Measurements from ENCODE around the gene SPG11. TPM values are rescaled to one million over a fixed set of nuclear protein-coding genes. Genes with fewer than 3 reads are reported as not detected.
"Not testable (repeated sequence)": the region's sequence is repeated elsewhere in the genome, so short reads cannot be mapped to it uniquely, and the experiment has no call there.

SPG11 gene
- total and polyA plus RNA-seq, 5 experiments from 2014 or later = 24.3 to 138 (median 30.9) TPM

- POLR2A ChIA-PET = interaction anchor here (0.7 to 20.6 kb wide), 5 partner anchors 20 to 79 kb away, joined by 3 to 1569 read pairs (median 3); partner anchors contain the start of genes B2M, PATL2 and TRIM69
- no peak for DNase-seq
- Mint-ChIP-seq H3K27me3 (no peaks in the 10 kb centered on the region), H3K36me3 (peaks cover 15 to 55% (median 15%) of the 10 kb centered on the region in 3 donors), H3K4me3 (no peak overlapping the region), H3K27ac (peak overlapping the region in 3 of 10 donors; percentile 24 to 73 (median 70)), H3K4me1 (peaks cover 19 to 48% (median 44%) of the 10 kb centered on the region in 4 donors), H3K9me3 (no peaks in the 10 kb centered on the region)
- no peak for ATAC-seq
Observed at GRCh38 chr15:44657378-44657777, 6.1 kb downstream of the SPG11 start.

DNA sequence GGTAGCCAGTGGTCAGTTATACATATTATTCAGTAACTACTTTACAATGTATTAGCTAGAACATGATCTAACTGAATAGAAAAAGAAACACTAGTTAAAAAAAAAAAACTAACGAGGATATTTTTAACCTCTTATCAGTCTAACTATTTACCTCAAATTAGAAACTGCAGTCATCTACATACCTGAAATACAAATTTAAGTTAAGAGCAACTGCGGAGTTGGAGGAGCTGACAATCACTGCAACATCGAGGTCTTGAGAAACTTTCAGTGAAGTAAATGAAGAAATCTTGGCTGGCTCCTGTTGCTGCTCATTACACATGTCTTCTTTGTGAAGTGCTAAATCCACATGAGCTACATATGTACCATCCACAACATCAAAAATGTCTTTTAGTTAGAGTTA lies 6.5 kb downstream of the SPG11 start:
- POLR2A ChIA-PET = interaction anchor here (0.6 to 20.6 kb wide), 7 partner anchors 10 to 79 kb away, joined by 3 to 1569 read pairs (median 3); partner anchors contain the start of genes B2M, PATL2 and TRIM69
- Mint-ChIP-seq H3K9me3 (no peaks in the 10 kb centered on the region), H3K4me1 (peaks cover 19 to 47% (median 45%) of the 10 kb centered on the region in 4 donors), H3K27me3 (no peaks in the 10 kb centered on the region), H3K27ac (peak overlapping the region in 4 of 10 donors; percentile 24 to 70 (median 30)), H3K4me3 (no peak overlapping the region), H3K36me3 (peaks cover 15 to 59% (median 16%) of the 10 kb centered on the region in 3 donors)
- ATAC-seq (no peak), DNase-seq (no peak)

GRCh38 chr15:44656298-44656697 lies 7.2 kb downstream of the SPG11 start:
- Mint-ChIP-seq H3K4me1 (peaks cover 18 to 49% (median 47%) of the 10 kb centered on the region in 4 donors), H3K27ac (peak overlapping the region in 9 of 10 donors; percentile 0 to 66 (median 26)), H3K4me3 (no peak overlapping the region)

DNA sequence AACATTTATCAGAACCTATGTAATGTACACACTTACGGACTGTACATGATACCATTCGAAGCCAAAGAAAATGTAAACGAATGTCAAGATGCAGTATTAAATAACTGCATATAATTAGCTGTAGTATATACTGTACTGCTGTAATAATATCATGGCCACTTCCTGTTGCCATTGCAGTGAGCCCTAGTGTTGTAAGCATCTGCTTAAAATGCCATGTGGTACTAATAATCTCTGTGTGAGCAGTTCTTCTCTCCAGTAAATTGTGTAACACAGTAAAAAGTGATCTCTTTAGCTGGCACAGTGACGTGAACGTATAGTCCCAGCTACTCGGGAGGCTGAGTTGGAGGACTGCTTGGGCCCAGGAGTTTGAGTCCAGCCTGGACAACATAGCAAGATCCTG lies 8.6 kb downstream of the SPG11 start:
- no peak for DNase-seq
- no peak for ATAC-seq
- Mint-ChIP-seq H3K36me3 (peaks cover 18 to 74% (median 31%) of the 10 kb centered on the region in 3 donors), H3K9me3 (no peaks in the 10 kb centered on the region), H3K27ac (peak overlapping the region in 2 of 10 donors; percentile 29 to 69), H3K4me3 (no peak overlapping the region), H3K4me1 (peaks cover 17 to 45% (median 44%) of the 10 kb centered on the region in 4 donors), H3K27me3 (no peaks in the 10 kb centered on the region)
- POLR2A ChIA-PET = interaction anchor here (0.6 kb wide), 1 partner anchor 94 kb away, joined by 5 read pairs; no protein-coding TSS in a partner anchor

More at GRCh38 chr15:44656298-44656697, 7.2 kb downstream of the SPG11 start:
- Mint-ChIP-seq H3K36me3 (peaks cover 15 to 65% (median 21%) of the 10 kb centered on the region in 3 donors), H3K27me3 (no peaks in the 10 kb centered on the region), H3K9me3 (no peaks in the 10 kb centered on the region)
- ATAC-seq (no peak), DNase-seq (no peak)
- POLR2A ChIA-PET = interaction anchor here (0.6 to 20.6 kb wide), 5 partner anchors 11 to 80 kb away, joined by 3 to 1569 read pairs (median 3); partner anchors contain the start of genes B2M, PATL2 and TRIM69

DNA sequence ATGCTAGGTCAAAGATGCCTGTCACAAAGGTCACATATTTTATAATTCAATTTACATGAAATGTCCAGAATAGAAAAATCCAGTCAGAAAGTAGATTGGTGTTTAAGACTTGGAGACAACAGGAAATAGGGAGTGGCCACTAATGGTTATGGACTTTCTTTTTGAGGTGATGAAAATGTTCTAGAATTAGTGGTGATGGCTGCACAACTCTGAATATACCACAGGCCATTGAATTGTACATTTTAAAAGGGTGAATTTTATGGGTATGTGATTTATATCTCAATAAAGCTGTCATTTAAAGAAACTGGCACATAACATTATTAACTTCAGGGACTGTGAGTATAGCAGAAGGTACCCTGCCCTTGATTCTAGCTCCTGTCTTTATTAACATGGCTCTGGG lies 15.8 kb downstream of the SPG11 start:
- DNase-seq = no peak
- Mint-ChIP-seq H3K36me3 (peaks cover 12 to 82% (median 57%) of the 10 kb centered on the region in 3 donors), H3K4me3 (no peak overlapping the region), H3K9me3 (peaks cover 0 to 11% (median 0%) of the 10 kb centered on the region in 9 donors), H3K27me3 (no peaks in the 10 kb centered on the region), H3K4me1 (peaks cover 23 to 69% (median 63%) of the 10 kb centered on the region in 4 donors), H3K27ac (peak overlapping the region in 4 of 10 donors; percentile 0 to 46 (median 26))
- ATAC-seq = no peak
- POLR2A ChIA-PET = interaction anchor here (0.6 kb wide), 1 partner anchor 9 kb away, joined by 4 read pairs; no protein-coding TSS in a partner anchor

DNA sequence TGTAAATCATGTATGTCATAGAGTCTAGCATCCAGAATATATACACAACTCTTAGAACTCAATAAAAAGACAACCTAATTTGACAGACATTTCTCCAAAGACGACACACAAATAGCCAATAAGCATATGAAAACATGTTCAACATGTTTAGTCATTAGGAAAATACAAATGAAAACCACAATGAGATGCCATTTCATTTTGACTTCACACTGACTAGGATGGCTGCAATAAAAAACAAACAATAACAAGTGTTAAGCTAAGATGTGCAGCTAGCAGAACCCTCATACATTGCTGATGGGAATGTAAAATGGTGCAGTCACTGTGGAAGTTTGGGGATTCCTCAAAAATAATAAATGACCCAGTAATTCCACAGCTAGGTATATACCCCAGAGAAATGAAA lies 16.4 kb downstream of the SPG11 start:
- POLR2A ChIA-PET = interaction anchor here (0.6 kb wide), 1 partner anchor 15 kb away, joined by 6 read pairs; no protein-coding TSS in a partner anchor
- peaks cover 0 to 11% (median 0%) of the 10 kb centered on the region in 9 donors for H3K9me3 Mint-ChIP-seq
- ATAC-seq = no peak
- H3K36me3 Mint-ChIP-seq = peaks cover 12 to 81% (median 57%) of the 10 kb centered on the region in 3 donors
- peak overlapping the region in 1 of 10 donors; percentile 46 for H3K27ac Mint-ChIP-seq
- H3K27me3 Mint-ChIP-seq = no peaks in the 10 kb centered on the region
- H3K4me3 Mint-ChIP-seq = no peak overlapping the region
- no peak for DNase-seq
- peaks cover 23 to 67% (median 64%) of the 10 kb centered on the region in 4 donors for H3K4me1 Mint-ChIP-seq

- peak overlapping the region in 1 of 10 donors; percentile 1 for H3K4me3 Mint-ChIP-seq
- peaks cover 15 to 81% (median 55%) of the 10 kb centered on the region in 3 donors for H3K36me3 Mint-ChIP-seq
- no peaks in the 10 kb centered on the region for H3K27me3 Mint-ChIP-seq
- H3K4me1 Mint-ChIP-seq = peaks cover 23 to 67% (median 64%) of the 10 kb centered on the region in 4 donors
- no peak for DNase-seq
- no peak for ATAC-seq
- H3K9me3 Mint-ChIP-seq = peaks cover 0 to 11% (median 0%) of the 10 kb centered on the region in 9 donors
- POLR2A ChIA-PET = interaction anchor here (0.6 kb wide), 1 partner anchor 16 kb away, joined by 6 read pairs; no protein-coding TSS in a partner anchor
- H3K27ac Mint-ChIP-seq = peak overlapping the region in 2 of 10 donors; percentile 46 to 56
Observed at GRCh38 chr15:44646460-44646859, 17.0 kb downstream of the SPG11 start.

DNA sequence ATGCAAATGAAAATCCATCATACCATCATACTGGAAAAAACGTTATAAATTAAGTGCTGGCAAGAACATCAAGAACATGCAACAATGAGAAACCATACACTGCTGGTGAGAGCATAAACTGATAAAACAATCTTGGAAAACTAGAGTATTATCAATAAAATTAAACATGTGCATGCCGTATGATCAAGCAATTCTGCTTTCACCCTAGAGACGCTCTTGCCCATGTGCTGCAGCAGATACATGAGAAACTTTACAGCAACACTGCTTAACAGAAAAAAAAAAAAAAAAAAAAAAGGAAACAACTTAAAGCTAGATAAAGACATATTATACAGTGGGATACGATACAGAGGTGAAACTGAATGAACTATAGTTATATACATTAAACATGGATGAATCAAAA lies 21.8 kb downstream of the SPG11 start:
- Mint-ChIP-seq H3K27ac (peak overlapping the region in 1 of 10 donors; percentile 61), H3K36me3 (peaks cover 13 to 72% (median 40%) of the 10 kb centered on the region in 3 donors), H3K9me3 (peaks cover 0 to 9% (median 0%) of the 10 kb centered on the region in 9 donors), H3K4me1 (peaks cover 22 to 51% (median 42%) of the 10 kb centered on the region in 4 donors), H3K27me3 (no peaks in the 10 kb centered on the region), H3K4me3 (peak overlapping the region in 2 of 10 donors; percentile 2 to 5)
- POLR2A ChIA-PET = interaction anchor here (0.7 kb wide), 1 partner anchor 73 kb away, joined by 3 read pairs; no protein-coding TSS in a partner anchor
- ATAC-seq = no peak
- DNase-seq = no peak

GRCh38 chr15:44636976-44637375 lies 26.5 kb downstream of the SPG11 start:
- ATAC-seq = no peak
- POLR2A ChIA-PET = interaction anchor here (0.7 to 1.3 kb wide), 2 partner anchors 20 to 160 kb away, joined by 3 read pairs; no protein-coding TSS in a partner anchor
- peaks cover 3 to 19% (median 12%) of the 10 kb centered on the region in 4 donors for H3K4me1 Mint-ChIP-seq
- no peak for DNase-seq
- no peak overlapping the region for H3K4me3 Mint-ChIP-seq
- H3K27me3 Mint-ChIP-seq = no peaks in the 10 kb centered on the region
- H3K27ac Mint-ChIP-seq = no peak overlapping the region
- peaks cover 0 to 1% (median 0%) of the 10 kb centered on the region in 9 donors for H3K9me3 Mint-ChIP-seq
- H3K36me3 Mint-ChIP-seq = peaks cover 5 to 74% (median 23%) of the 10 kb centered on the region in 3 donors

- peak overlapping the region in 2 of 10 donors; percentile 50 to 58 for H3K4me3 Mint-ChIP-seq
- no peak for ATAC-seq
Observed at GRCh38 chr15:44633603-44634002, 29.9 kb downstream of the SPG11 start.

GRCh38 chr15:44625286-44625685 lies 38.2 kb downstream of the SPG11 start:
- H3K27me3 Mint-ChIP-seq, ATAC-seq, H3K4me1 Mint-ChIP-seq, H3K4me3 Mint-ChIP-seq, DNase-seq, H3K9me3 Mint-ChIP-seq, POLR2A ChIA-PET: not testable (repeated sequence)
- H3K36me3 Mint-ChIP-seq = peaks cover 3 to 93% (median 28%) of the 10 kb centered on the region in 3 donors
- H3K27ac Mint-ChIP-seq = peak overlapping the region in 7 of 10 donors; percentile 27 to 80 (median 63)

More at GRCh38 chr15:44633603-44634002, 29.9 kb downstream of the SPG11 start:
- peaks cover 0 to 82% (median 29%) of the 10 kb centered on the region in 3 donors for H3K36me3 Mint-ChIP-seq
- POLR2A ChIA-PET = no interaction called here
- DNase-seq = no peak
- H3K27ac Mint-ChIP-seq = peak overlapping the region in 4 of 10 donors; percentile 47 to 77 (median 50)
- no peaks in the 10 kb centered on the region for H3K27me3 Mint-ChIP-seq
- H3K4me1 Mint-ChIP-seq = peaks cover 3 to 7% (median 6%) of the 10 kb centered on the region in 4 donors
- H3K9me3 Mint-ChIP-seq = peaks cover 0 to 1% (median 0%) of the 10 kb centered on the region in 9 donors

- DNase-seq = no peak
- Mint-ChIP-seq H3K27ac (peak overlapping the region in 5 of 10 donors; percentile 9 to 62 (median 31)), H3K4me1 (peaks cover 4 to 8% (median 6%) of the 10 kb centered on the region in 4 donors), H3K4me3 (no peak overlapping the region), H3K27me3 (no peaks in the 10 kb centered on the region), H3K9me3 (no peaks in the 10 kb centered on the region), H3K36me3 (peaks cover 3 to 92% (median 21%) of the 10 kb centered on the region in 3 donors)
- ATAC-seq = no peak
- POLR2A ChIA-PET = no interaction called here
Observed at GRCh38 chr15:44623178-44623577, 40.3 kb downstream of the SPG11 start.

DNA sequence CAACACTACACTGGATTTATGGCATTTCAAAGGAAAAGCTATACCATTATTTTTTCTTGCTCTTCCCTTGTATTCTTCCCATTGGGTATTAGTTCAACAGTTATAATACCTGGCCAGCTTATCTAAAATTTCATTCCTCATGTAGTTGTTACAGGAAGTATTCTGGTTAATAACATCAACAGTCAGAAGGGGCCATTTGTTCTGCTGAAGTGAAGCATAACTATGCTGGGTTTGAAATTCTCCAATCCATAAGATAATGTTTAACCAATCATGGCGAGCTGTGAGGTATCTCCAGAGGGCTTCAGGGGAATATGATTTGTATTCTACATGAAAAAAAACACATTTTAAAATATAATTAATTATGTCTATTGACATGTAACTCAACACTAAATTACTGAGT lies 43.4 kb downstream of the SPG11 start:
- peaks cover 0 to 93% (median 35%) of the 10 kb centered on the region in 3 donors for H3K36me3 Mint-ChIP-seq

More for the DNA sequence above, 43.4 kb downstream of the SPG11 start:
- no peaks in the 10 kb centered on the region for H3K27me3 Mint-ChIP-seq
- H3K4me3 Mint-ChIP-seq = no peak overlapping the region
- ATAC-seq = no peak
- POLR2A ChIA-PET = no interaction called here
- no peaks in the 10 kb centered on the region for H3K9me3 Mint-ChIP-seq
- peak overlapping the region in 1 of 10 donors; percentile 17 for H3K27ac Mint-ChIP-seq
- no peak for DNase-seq
- peaks cover 0 to 4% (median under 1%) of the 10 kb centered on the region in 4 donors for H3K4me1 Mint-ChIP-seq

Data from naive thymus-derived CD8-positive, alpha-beta T cell (primary cell).